Lower lobe of right lung (tissue), 2 donors: Measurements from ENCODE around the gene EXOC1. TPM values are rescaled to one million over a fixed set of nuclear protein-coding genes. Genes with fewer than 3 reads are reported as not detected.

Source experiments
- ATAC-seq, 2 donors: fragments of 200-7000 bp; cut with Tn5 transposase; one replicate each; pipeline ENCODE4 v1.9.1; 2020 to 2022; ENCODE audit warnings: mild to moderate bottlenecking in 2 of 2, moderate library complexity in 2 of 2
- DNase-seq: peaks from one replicate; pipeline ENCODE4 v3.0.0-alpha.2; 2020
- H3K27ac ChIP-seq: fragments of 200-600 bp; one replicate; pipeline ENCODE4 v1.8.0; 2022
- H3K27me3 ChIP-seq: fragments of 200-600 bp; one replicate; pipeline ENCODE4 v1.8.0; 2022; ENCODE audit warnings: low read depth
- H3K36me3 ChIP-seq: fragments of 200-600 bp; one replicate; pipeline ENCODE4 v1.8.0; 2022; ENCODE audit warnings: mild to moderate bottlenecking
- H3K4me1 ChIP-seq: fragments of 200-600 bp; one replicate; pipeline ENCODE4 v1.8.0; 2022
- H3K4me3 ChIP-seq: fragments of 200-600 bp; one replicate; pipeline ENCODE4 v1.8.0; 2022; ENCODE audit warnings: mild to moderate bottlenecking
- H3K9me3 ChIP-seq: fragments of 200-600 bp; one replicate; pipeline ENCODE4 v1.8.0; 2022
- CTCF ChIP-seq: fragments of 200-600 bp; IDR thresholded peaks from one replicate; pipeline ENCODE4 v1.8.0; 2022; ENCODE audit warnings: antibody characterized with exemption, mild to moderate bottlenecking
- intact Hi-C: fragments of 100-400 bp; cut with DNase I; formaldehyde crosslinking; loops from one replicate; pipeline ENCODE4 v1.11.0; 2022
- total RNA-seq: library from RNA; stranded (reverse); fragmentation: NEBNext Ultra II Directional; extraction: Animal tissue kit (Norgen Biotek cat#: 25700); gene quantifications from one replicate; pipeline ENCODE4 v1.2.1, GENCODE V29; 2021
- donor health status: DM: no; HTN: yes; CAD: no; lungs with severe emphysema.

Gene EXOC1
- total RNA-seq, 1 donor from 2014 or later: 35.9 TPM

DNA sequence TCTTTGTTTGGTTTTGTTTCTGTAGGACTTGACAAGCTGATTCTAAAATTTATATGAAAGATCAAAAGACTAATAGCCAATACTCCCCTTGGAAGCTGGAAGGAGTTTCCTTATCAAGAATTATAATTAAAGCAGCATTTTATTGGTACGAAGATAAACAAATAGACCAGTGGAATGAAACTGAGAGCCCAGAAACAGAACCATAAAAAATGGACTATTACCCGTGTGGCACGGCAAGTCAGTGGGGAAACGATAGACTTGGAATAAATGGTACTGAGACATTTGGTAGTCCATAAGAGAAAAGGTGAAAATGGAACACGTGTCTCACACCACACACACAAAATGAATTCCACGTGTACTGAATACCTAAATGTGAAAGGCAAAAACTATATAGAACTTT, 52.9 kb downstream of the EXOC1 start:
- ATAC-seq: no peak

GRCh38 chr4:55906989-55907388, 53.5 kb downstream of the EXOC1 start:
- H3K27ac ChIP-seq: no peak overlapping the region
- DNase-seq: no peak
- ATAC-seq: no peak
- TF ChIP-seq CTCF: no peak
- no peaks in the 10 kb centered on the region for H3K9me3 ChIP-seq
- H3K27me3 ChIP-seq: no peaks in the 10 kb centered on the region
- H3K4me1 ChIP-seq: no peaks in the 10 kb centered on the region
- peaks cover 23% of the 10 kb centered on the region for H3K36me3 ChIP-seq
- intact Hi-C loops: no loop called here
- no peak overlapping the region for H3K4me3 ChIP-seq

More for the DNA sequence above, 52.9 kb downstream of the EXOC1 start:
- no peak for DNase-seq
- H3K4me1 ChIP-seq: no peaks in the 10 kb centered on the region
- H3K36me3 ChIP-seq: peaks cover 24% of the 10 kb centered on the region
- no peak overlapping the region for H3K4me3 ChIP-seq
- no peak for TF ChIP-seq CTCF
- intact Hi-C loops: no loop called here
- no peaks in the 10 kb centered on the region for H3K9me3 ChIP-seq
- H3K27ac ChIP-seq: no peak overlapping the region
- H3K27me3 ChIP-seq: no peaks in the 10 kb centered on the region

- intact Hi-C loops: no loop called here
- H3K4me1 ChIP-seq: no peaks in the 10 kb centered on the region
- H3K9me3 ChIP-seq: no peaks in the 10 kb centered on the region
- H3K27ac ChIP-seq: no peak overlapping the region
- ATAC-seq (no peak), DNase-seq (no peak)
- no peak overlapping the region for H3K4me3 ChIP-seq
- TF ChIP-seq CTCF: no peak
- H3K36me3 ChIP-seq: peaks cover 18% of the 10 kb centered on the region
- no peaks in the 10 kb centered on the region for H3K27me3 ChIP-seq
Observed at GRCh38 chr4:55907469-55907868, 54.0 kb downstream of the EXOC1 start.

DNA sequence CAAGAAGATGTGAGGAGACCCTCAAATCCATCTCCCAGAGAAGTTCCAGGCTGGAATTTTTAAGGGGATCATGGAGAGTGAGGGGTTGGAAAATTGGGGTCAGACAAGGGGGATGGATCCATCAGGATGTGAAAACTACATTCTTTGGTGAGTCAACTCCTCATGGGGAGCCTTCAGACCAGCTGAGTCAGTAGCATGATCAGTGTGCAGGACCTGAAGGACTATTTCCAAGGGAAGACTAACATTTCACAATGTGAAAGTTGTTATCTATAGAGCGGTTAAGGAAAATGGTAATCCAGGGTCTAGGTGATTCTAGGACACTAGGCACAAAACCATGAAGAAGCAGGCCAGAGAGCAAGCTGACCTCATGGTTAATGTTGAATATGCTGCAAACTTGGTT, 56.7 kb downstream of the EXOC1 start:
- no peak for ATAC-seq
- Histone ChIP-seq H3K27me3 (no peaks in the 10 kb centered on the region), H3K36me3 (peaks cover 4% of the 10 kb centered on the region), H3K27ac (no peak overlapping the region), H3K4me3 (no peak overlapping the region), H3K4me1 (no peaks in the 10 kb centered on the region), H3K9me3 (no peaks in the 10 kb centered on the region)
- no peak for DNase-seq
- intact Hi-C loops: no loop called here
- no peak for TF ChIP-seq CTCF

GRCh38 chr4:55912249-55912648, 58.8 kb downstream of the EXOC1 start:
- H3K4me3 ChIP-seq: no peak overlapping the region
- H3K27me3 ChIP-seq: no peaks in the 10 kb centered on the region
- H3K9me3 ChIP-seq: no peaks in the 10 kb centered on the region
- H3K36me3 ChIP-seq: no peaks in the 10 kb centered on the region
- H3K27ac ChIP-seq: no peak overlapping the region
- ATAC-seq: no peak
- intact Hi-C loops: no loop called here
- no peak for DNase-seq
- no peaks in the 10 kb centered on the region for H3K4me1 ChIP-seq
- TF ChIP-seq CTCF: no peak

DNA sequence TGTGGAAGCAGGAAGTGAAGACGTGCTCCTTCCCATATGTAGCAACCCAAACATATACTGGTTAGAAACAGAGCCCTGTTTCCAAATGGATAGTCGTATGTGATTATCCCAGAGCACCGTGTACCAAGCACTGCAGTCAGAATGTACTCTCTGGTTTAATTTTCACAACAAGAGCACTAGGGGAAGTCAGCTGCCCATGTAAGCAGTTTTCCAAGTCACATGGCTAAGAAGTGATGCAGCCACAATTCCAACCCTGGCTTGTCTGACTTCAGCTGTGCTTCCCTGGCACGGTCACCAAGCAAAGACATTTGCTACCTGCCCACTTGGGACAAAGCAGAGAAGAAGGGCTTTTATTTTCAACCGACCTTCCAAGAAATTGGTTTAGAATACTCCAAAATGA, 67.1 kb downstream of the EXOC1 start:
- no peaks in the 10 kb centered on the region for H3K4me1 ChIP-seq
- H3K4me3 ChIP-seq: no peak overlapping the region
- no peaks in the 10 kb centered on the region for H3K36me3 ChIP-seq
- no peak overlapping the region for H3K27ac ChIP-seq
- DNase-seq (no peak), ATAC-seq (no peak)
- intact Hi-C loops: no loop called here
- no peaks in the 10 kb centered on the region for H3K27me3 ChIP-seq
- TF ChIP-seq CTCF: no peak
- no peaks in the 10 kb centered on the region for H3K9me3 ChIP-seq
